A549 (cell line): ENCODE measurements around the gene PIK3R2. TPM values are rescaled to one million over a fixed set of nuclear protein-coding genes. Genes with fewer than 3 reads are reported as not detected.

ENCODE experiments used
- ATAC-seq, 2 experiments: fragments of 200-7000 bp in 1 of 2; fragments of >200 bp in 1 of 2; cut with Nextera tagmentation in 1 of 2; cut with Tn5 transposase in 1 of 2; 3 replicates each; pipeline versions ENCODE4 v1.8.0 to v1.9.1; 2018 to 2020; ENCODE audit warnings: mild to moderate bottlenecking in 1 of 2, moderate library complexity in 1 of 2
- CTCF ChIA-PET: fragments of 300-600 bp; sonication (Branson Sonifier 250); formaldehyde crosslinking; extraction: SDS; loops from one replicate; lab custom pipeline; 2021; ENCODE audit warnings: antibody characterized with exemption, inconsistent platforms; lab: Yijun Ruan, JAX
- POLR2A ChIA-PET: fragments of 350-600 bp; formaldehyde crosslinking; extraction: SDS; loops from one replicate; lab custom pipeline; 2021; ENCODE audit warnings: antibody characterized with exemption, inconsistent platforms; lab: Yijun Ruan, JAX
- DNase-seq, 2 experiments: peaks; one replicate each; pipeline versions ENCODE4 v3.0.0 to v3.0.0-alpha.2; 2011 to 2016; ENCODE audit warnings: low read depth in 1 of 2, low spot score in 1 of 2
- FAIRE-seq: peaks from 2 replicates; lab custom pipeline; 2011; peaks lifted over from hg19 to GRCh38; lab: Jason Lieb, UNC
- H3K27ac ChIP-seq, 2 experiments: fragments of >200 bp; sonication (Bioruptor Twin); formaldehyde crosslinking; 3 replicates each; pipeline ENCODE4 v1.5.1; 2016 to 2017
- H3K4me1 ChIP-seq: fragments of >200 bp; sonication (Bioruptor Twin); formaldehyde crosslinking; 3 replicates; pipeline ENCODE4 v1.6.1; 2016
- H3K4me2 ChIP-seq: fragments of >200 bp; sonication (Bioruptor Twin); formaldehyde crosslinking; 3 replicates; pipeline ENCODE4 v1.6.1; 2016
- H3K4me3 ChIP-seq: fragments of >200 bp; sonication (Bioruptor Twin); formaldehyde crosslinking; 3 replicates; pipeline ENCODE4 v1.5.1; 2016
- H3K9me3 ChIP-seq: fragments of >200 bp; sonication (Bioruptor Twin); formaldehyde crosslinking; 3 replicates; pipeline ENCODE4 v1.6.1; 2016
- ATOH8 ChIP-seq: fragments of 250-450 bp; sonication (Bioruptor Pico); IDR thresholded peaks from 2 replicates; pipeline ENCODE4 v1.5.0; 2020; ENCODE audit warnings: low read depth, mild to moderate bottlenecking, moderate library complexity
- CBX8 ChIP-seq: fragments of 200-600 bp; sonication (generic); IDR thresholded peaks from 2 replicates; pipeline ENCODE4 v1.6.1; 2016
- EHF ChIP-seq: fragments of 250-450 bp; sonication (Bioruptor Pico); IDR thresholded peaks from 2 replicates; pipeline ENCODE4 v1.5.0; 2020; ENCODE audit warnings: mild to moderate bottlenecking
- ELK1 ChIP-seq: fragments of 150-350 bp; IDR thresholded peaks from 2 replicates; pipeline ENCODE4 v1.6.1; 2014; ENCODE audit warnings: low read depth, mild to moderate bottlenecking, low read length
- FOSB ChIP-seq: fragments of 250-450 bp; sonication (Bioruptor Pico); IDR thresholded peaks from 2 replicates; pipeline ENCODE4 v1.5.0; 2020; ENCODE audit warnings: mild to moderate bottlenecking, moderate library complexity
- HMGXB4 ChIP-seq: fragments of 250-450 bp; sonication (Bioruptor Pico); IDR thresholded peaks from 2 replicates; pipeline ENCODE4 v1.5.0; 2021; ENCODE audit warnings: mild to moderate bottlenecking, moderate library complexity, borderline replicate concordance
- JUN ChIP-seq, 2 experiments: fragments of >200 bp; sonication (Bioruptor Twin); formaldehyde crosslinking; IDR thresholded peaks; 2 replicates in 1 of 2; 3 replicates in 1 of 2; pipeline ENCODE4 v1.6.1; 2016 to 2017
- MAFK ChIP-seq: fragments of 450-650 bp; IDR thresholded peaks from 2 replicates; pipeline ENCODE4 v1.6.1; 2014; ENCODE audit not compliant: partially characterized antibody
- MAX ChIP-seq: IDR thresholded peaks from 2 replicates; pipeline ENCODE4 v1.6.1; 2012
- MYC ChIP-seq: IDR thresholded peaks from 2 replicates; pipeline ENCODE4 v1.6.1; 2012; ENCODE audit warnings: mild to moderate bottlenecking, inconsistent platforms, low read length, improper control_type of control experiment, borderline replicate concordance
- NFE2L2 ChIP-seq: fragments of 150-350 bp; conservative IDR thresholded peaks from 2 replicates; pipeline ENCODE4 v1.6.1; 2014; ENCODE audit warnings: low read length
- RCOR1 ChIP-seq: fragments of 150-350 bp; IDR thresholded peaks from 2 replicates; pipeline ENCODE4 v1.6.1; 2014; ENCODE audit warnings: antibody characterized with exemption, low read length, low read depth
- SMC3 ChIP-seq: fragments of >200 bp; sonication (Bioruptor Twin); formaldehyde crosslinking; IDR thresholded peaks from 3 replicates; pipeline ENCODE4 v1.6.1; 2018; ENCODE audit warnings: inconsistent platforms
- ZFP36 ChIP-seq: fragments of 450-650 bp; IDR thresholded peaks from 2 replicates; pipeline ENCODE4 v1.6.1; 2014; ENCODE audit warnings: borderline replicate concordance; ENCODE audit not compliant: partially characterized antibody
- WGBS: methylation state at CpG from one replicate; pipeline ENCODE4 v1.1.6; 2017; ENCODE audit errors: missing lambda C conversion rate; 5-methylcytosine and 5-hydroxymethylcytosine counted together
- polyA plus RNA-seq, 4 experiments: library from polyadenylated mRNA; depleted of rRNA in 3 of 4; stranded (reverse); fragments of >200 nt; fragmentation: RNase III in 1 of 4; extraction: RNeasy Plus Mini Kit Qiagen cat#74134 plus additional on column Dnase treatment in 1 of 4; gene quantifications; 2 replicates in 3 of 4; 3 replicates in 1 of 4; pipeline ENCODE4 v1.2.3, GENCODE V29; 2011 to 2017

Gene PIK3R2
- polyA plus RNA-seq, 2 of the 4 experiments (the other 2 are of a cell fraction), result 6.7 to 8.3 TPM

GRCh38 chr19:18173572-18174288 lies 20.8 kb downstream of the PIK3R2 start, which contains the start of gene IFI30 (continued):
- no peak for TF ChIP-seq ELK1

- Histone ChIP-seq H3K9me3 (no peaks in the 10 kb centered on the region), H3K4me3 (no peak overlapping the region), H3K4me2 (peak overlapping the region; percentile 99; the same call in 1 of the 3 replicates), H3K27ac (no peak overlapping the region), H3K4me1 (peaks cover 4% of the 10 kb centered on the region; the same call in 1 of the 3 replicates)
- CTCF ChIA-PET, result interaction anchor here (0.5 to 2.0 kb wide), 3 partner anchors 13 to 305 kb away, joined by 3 to 8 read pairs (median 5); no protein-coding TSS in a partner anchor
- no peak for ATAC-seq
- no peak for FAIRE-seq
- no peak for DNase-seq
- TF ChIP-seq NFE2L2, result no peak
- no peak for TF ChIP-seq EHF (CRISPR knock-in tag)
- no peak for TF ChIP-seq MAFK
- TF ChIP-seq MAX, result no peak
- no peak for TF ChIP-seq ATOH8 (CRISPR knock-in tag)
- TF ChIP-seq RCOR1, result no peak
- TF ChIP-seq FOSB (CRISPR knock-in tag), result no peak
- no peak for TF ChIP-seq HMGXB4 (CRISPR knock-in tag)
- TF ChIP-seq CBX8, result no peak
- TF ChIP-seq SMC3, result no peak
- TF ChIP-seq JUN (IDR thresholded peaks at IDR 0.05), result no peak
- no peak for TF ChIP-seq MYC
- TF ChIP-seq, all 56 proteins: peak for 0
- POLR2A ChIA-PET, result interaction anchor here (0.6 kb wide), 1 partner anchor 14 kb away, joined by 3 read pairs; no protein-coding TSS in a partner anchor
- 97% methylated on average over 6 of the region's 11 CpGs for WGBS
These were observed 22.0 kb downstream of the PIK3R2 start for GRCh38 chr19:18174983-18175382.

- H3K4me2 ChIP-seq, result no peak overlapping the region
- no peak for FAIRE-seq
- no peaks in the 10 kb centered on the region for H3K9me3 ChIP-seq
- peaks cover 4% of the 10 kb centered on the region; the same call in 1 of the 3 replicates for H3K4me1 ChIP-seq
- no peak for DNase-seq
- H3K4me3 ChIP-seq, result no peak overlapping the region
- CTCF ChIA-PET, result interaction anchor here (0.9 to 2.0 kb wide), 4 partner anchors 10 to 75 kb away, joined by 3 to 10 read pairs (median 6); no protein-coding TSS in a partner anchor
- no peak overlapping the region for H3K27ac ChIP-seq
- peak; percentile 53 for TF ChIP-seq ZFP36
- no peak for TF ChIP-seq EHF (CRISPR knock-in tag)
- POLR2A ChIA-PET, result interaction anchor here (1.0 kb wide), 1 partner anchor 16 kb away, joined by 4 read pairs; the partner anchor contains the start of gene MPV17L2
- 81% methylated on average over 14 of the region's 19 CpGs for WGBS
- no peak for ATAC-seq
These were observed 23.7 kb downstream of the PIK3R2 start for GRCh38 chr19:18176367-18177310.
